Endothelial cell of umbilical vein (primary cell): ENCODE measurements around the gene DEPDC1B. TPM values are rescaled to one million over a fixed set of nuclear protein-coding genes. Genes with fewer than 3 reads are reported as not detected.

Experiments used
- BruUV-seq: library from RNA; stranded (reverse); fragments of 400-500 nt; replicated peaks from 2 replicates; lab custom pipeline; 2021; lab: Mats Ljungman, UMichigan
- CTCF ChIA-PET: fragments of 300-600, 350-600 bp; sonication (Branson Sonifier 250); formaldehyde crosslinking; loops from one replicate; lab custom pipeline; 2021; ENCODE audit warnings: antibody characterized with exemption, inconsistent platforms; lab: Charles Lee
- POLR2A ChIA-PET: fragments of 300-600, 350-600 bp; sonication (Branson Sonifier 250); formaldehyde crosslinking; loops from one replicate; lab custom pipeline; 2021; ENCODE audit warnings: antibody characterized with exemption, inconsistent platforms; lab: Charles Lee
- DNase-seq: peaks from one replicate; pipeline ENCODE4 v3.0.0-alpha.2; 2011; ENCODE audit warnings: low read depth, low spot score
- FAIRE-seq: peaks from 2 replicates; lab custom pipeline; 2011; peaks lifted over from hg19 to GRCh38; lab: Jason Lieb, UNC
- H2AFZ ChIP-seq: 2 replicates; pipeline ENCODE4 v1.6.0; 2012; ENCODE audit warnings: low read depth, low read length, control low read depth, inconsistent platforms
- H3K27ac ChIP-seq: 2 replicates; pipeline ENCODE4 v1.5.1; 2011; ENCODE audit warnings: low read depth, mild to moderate bottlenecking, control low read depth, low read length, moderate library complexity; ENCODE audit not compliant: insufficient read depth
- H3K27me3 ChIP-seq, 2 experiments: 2 replicates each; pipeline versions ENCODE4 v1.6.0 to v1.6.1; 2011; ENCODE audit warnings: low read length in 2 of 2, mixed read lengths in 1 of 2; ENCODE audit not compliant: control insufficient read depth in 2 of 2, insufficient read depth in 2 of 2
- H3K36me3 ChIP-seq, 2 experiments: 2 replicates in 1 of 2; 3 replicates in 1 of 2; pipeline ENCODE4 v1.5.1; 2011; ENCODE audit warnings: low read length in 2 of 2, mild to moderate bottlenecking in 1 of 2, moderate library complexity in 1 of 2; ENCODE audit not compliant: control insufficient read depth in 2 of 2, insufficient read depth in 2 of 2; ENCODE audit errors: extremely low read depth in 1 of 2
- H3K4me1 ChIP-seq: 3 replicates; pipeline ENCODE4 v1.5.1; 2011; ENCODE audit warnings: mild to moderate bottlenecking, low read length; ENCODE audit not compliant: control insufficient read depth, insufficient read depth; ENCODE audit errors: extremely low read depth
- H3K4me2 ChIP-seq: 2 replicates; pipeline ENCODE4 v1.6.1; 2011; ENCODE audit warnings: low read length, control low read depth, mixed read lengths; ENCODE audit not compliant: insufficient read depth
- H3K4me3 ChIP-seq, 3 experiments: fragments of 200-600 bp in 1 of 3; sonication (generic), shearing (Covaris generic) in 1 of 3; replicated peaks in 1 of 3; 2 replicates each; pipeline ENCODE4 v1.5.1; 2011 to 2016; ENCODE audit warnings: control low read depth in 3 of 3, low read length in 3 of 3, mild to moderate bottlenecking in 2 of 3, inconsistent platforms in 1 of 3, low read depth in 1 of 3, moderate library complexity in 1 of 3; ENCODE audit not compliant: insufficient read depth in 1 of 3
- H3K79me2 ChIP-seq: 2 replicates; pipeline ENCODE4 v1.6.0; 2012; ENCODE audit warnings: low read length, inconsistent platforms; ENCODE audit not compliant: control insufficient read depth, insufficient read depth
- H3K9ac ChIP-seq: replicated peaks from 2 replicates; pipeline ENCODE3; 2011; ENCODE audit warnings: low read length, control low read depth; ENCODE audit not compliant: insufficient read depth; ENCODE audit errors: extremely low read depth
- H3K9me1 ChIP-seq: replicated peaks from 3 replicates; pipeline ENCODE4 v1.6.0; 2011; ENCODE audit warnings: mild to moderate bottlenecking, low read length; ENCODE audit not compliant: control insufficient read depth, insufficient read depth; ENCODE audit errors: extremely low read depth
- H3K9me3 ChIP-seq: replicated peaks from 2 replicates; pipeline ENCODE4 v1.5.1; 2012; ENCODE audit warnings: low read length, inconsistent platforms; ENCODE audit not compliant: control insufficient read depth, insufficient read depth
- H4K20me1 ChIP-seq: replicated peaks from 2 replicates; pipeline ENCODE3; 2011; ENCODE audit warnings: mild to moderate bottlenecking, low read length; ENCODE audit not compliant: control insufficient read depth, insufficient read depth; ENCODE audit errors: extremely low read depth
- EZH2 ChIP-seq: IDR thresholded peaks from 2 replicates; pipeline ENCODE4 v1.6.1; 2012; ENCODE audit warnings: borderline replicate concordance, low read depth, mild to moderate bottlenecking, moderate library complexity, low read length, inconsistent platforms; ENCODE audit not compliant: severe bottlenecking
- FOS ChIP-seq: IDR thresholded peaks from 2 replicates; pipeline ENCODE4 v1.6.1; 2011; ENCODE audit warnings: mild to moderate bottlenecking, low read length, moderate library complexity, borderline replicate concordance; ENCODE audit not compliant: insufficient read depth
- GATA2 ChIP-seq: IDR thresholded peaks from 2 replicates; pipeline ENCODE4 v1.7.0; 2011; ENCODE audit warnings: low read depth, mild to moderate bottlenecking, moderate library complexity, mixed read lengths, low read length; ENCODE audit not compliant: insufficient read length, insufficient read depth
- JUN ChIP-seq: IDR thresholded peaks from 2 replicates; pipeline ENCODE4 v1.6.1; 2011; ENCODE audit warnings: borderline replicate concordance, low read depth; ENCODE audit not compliant: insufficient read length, insufficient read depth
- MYC ChIP-seq: IDR thresholded peaks from one replicate; pipeline ENCODE4 v1.6.1; 2011; ENCODE audit warnings: mild to moderate bottlenecking, low read depth, low read length
- POLR2A ChIP-seq: IDR thresholded peaks from 2 replicates; pipeline ENCODE4 v1.6.1; 2012; ENCODE audit warnings: low read depth, mild to moderate bottlenecking, control low read depth, low read length
- POLR2AphosphoS5 ChIP-seq: IDR thresholded peaks from 2 replicates; pipeline ENCODE4 v1.6.1; 2012; ENCODE audit warnings: low read depth, mild to moderate bottlenecking, control low read depth, low read length, moderate library complexity; ENCODE audit not compliant: insufficient read depth
- dilution Hi-C: fragments of 300-500 bp; cut with MboI; formaldehyde crosslinking; loops from one replicate; pipeline ENCODE4 v1.15.0; 2019; ENCODE audit warnings: low sequenced_read_pairs; ENCODE audit not compliant: extremely low pct_ligation_motif_present
- intact Hi-C: fragments of 100-400 bp; cut with micrococcal nuclease; formaldehyde crosslinking; loops from one replicate; pipeline ENCODE4 v1.10.0; 2022
- polyA plus RNA-seq, 4 experiments: library from polyadenylated mRNA; depleted of rRNA in 3 of 4; stranded (reverse) in 3 of 4; unstranded in 1 of 4; fragments of >200 nt; gene quantifications; 2 replicates each; pipeline versions ENCODE4 v1.2.1 to v1.2.3, GENCODE V29; 2011 to 2012; ENCODE audit warnings: missing spikeins in 1 of 4
- total RNA-seq: library from RNA; stranded (reverse); gene quantifications from 2 replicates; pipeline ENCODE4 v1.2.3, GENCODE V29; 2021
- TF ChIP-seq, protein P1 (sequence below), 2 donors: IDR thresholded peaks; 1 replicate in 1 of 2; 2 replicates in 1 of 2; pipeline ENCODE4 v1.5.1; 2011; ENCODE audit warnings: low read length in 2 of 2, mild to moderate bottlenecking in 2 of 2, moderate library complexity in 2 of 2, control low read depth in 1 of 2, inconsistent platforms in 1 of 2, low read depth in 1 of 2; ENCODE audit not compliant: insufficient read depth in 1 of 2; ENCODE audit errors: extremely low read depth in 1 of 2
- TF ChIP-seq, protein P2 (sequence below): IDR thresholded peaks from 2 replicates; pipeline ENCODE4 v1.6.1; 2011; ENCODE audit not compliant: insufficient read depth, insufficient read length

DEPDC1B gene
- total and polyA plus RNA-seq, 2 donors (not counting 3 experiments of a cell fraction or from before 2014, with no cell fraction given): 6.7 to 18.7 TPM

DNA sequence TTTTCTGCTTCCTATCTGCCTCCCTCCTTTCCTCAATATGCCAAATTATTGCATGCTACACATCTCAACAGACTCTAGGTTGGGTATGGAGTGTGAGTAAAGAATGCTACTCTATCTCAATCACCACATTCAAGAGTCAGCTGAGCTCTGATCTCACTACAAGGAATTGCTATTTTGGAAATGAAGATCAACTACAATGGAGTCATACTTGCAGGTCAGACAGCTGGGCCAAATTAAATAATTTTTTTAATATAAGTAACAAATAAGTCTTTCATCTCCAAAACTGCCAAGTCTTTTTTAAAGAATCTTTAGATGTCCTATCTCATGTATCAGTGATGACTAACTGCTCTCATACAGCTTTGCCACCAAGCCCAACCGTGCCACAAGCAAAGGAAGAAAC, 64.0 kb downstream of the DEPDC1B start:
- TF ChIP-seq EZH2: no peak
- no peak for TF ChIP-seq POLR2A
- CTCF ChIA-PET: interaction anchor here (1.2 to 3.0 kb wide), 2 partner anchors 9 to 14 kb away, joined by 3 to 15 read pairs; no protein-coding TSS in a partner anchor

DNA sequence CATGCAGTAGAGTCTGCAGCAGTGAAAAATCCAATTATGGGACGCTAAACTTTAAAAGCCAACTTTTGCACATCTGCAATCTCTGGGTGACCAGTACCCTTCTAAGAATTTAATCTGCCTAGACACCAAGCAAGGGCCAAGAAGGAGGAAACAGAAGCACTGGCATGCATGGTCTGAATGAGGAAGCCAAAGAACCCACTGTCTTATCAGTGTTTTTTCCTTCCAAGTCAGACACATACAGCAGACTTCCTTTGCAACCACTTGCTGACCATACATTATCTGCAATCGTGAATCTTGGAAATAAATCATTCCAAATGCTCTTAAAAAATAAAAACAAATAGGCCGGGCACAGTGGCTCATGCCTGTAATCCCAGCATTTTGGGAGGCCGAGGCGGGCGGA, 65.9 kb downstream of the DEPDC1B start:
- Histone ChIP-seq H3K9me1 (no peaks in the 10 kb centered on the region), H4K20me1 (no peaks in the 10 kb centered on the region), H3K27ac (no peak overlapping the region), H3K4me2 (no peak overlapping the region), H3K9ac (no peak overlapping the region), H3K4me3 (no peak overlapping the region), H3K79me2 (no peaks in the 10 kb centered on the region), H2AFZ (no peak overlapping the region), H3K9me3 (no peaks in the 10 kb centered on the region), H3K36me3 (no peaks in the 10 kb centered on the region), H3K4me1 (no peaks in the 10 kb centered on the region), H3K27me3 (no peaks in the 10 kb centered on the region)
- peak; percentile 78 for FAIRE-seq
- intact Hi-C loops (no loop called here), dilution Hi-C loops (no loop called here)
- TF ChIP-seq GATA2 (no peak), EZH2 (no peak), POLR2AphosphoS5 (no peak), POLR2A (no peak), MYC (no peak), JUN (no peak), FOS (no peak)
- TF ChIP-seq, protein P1, sequence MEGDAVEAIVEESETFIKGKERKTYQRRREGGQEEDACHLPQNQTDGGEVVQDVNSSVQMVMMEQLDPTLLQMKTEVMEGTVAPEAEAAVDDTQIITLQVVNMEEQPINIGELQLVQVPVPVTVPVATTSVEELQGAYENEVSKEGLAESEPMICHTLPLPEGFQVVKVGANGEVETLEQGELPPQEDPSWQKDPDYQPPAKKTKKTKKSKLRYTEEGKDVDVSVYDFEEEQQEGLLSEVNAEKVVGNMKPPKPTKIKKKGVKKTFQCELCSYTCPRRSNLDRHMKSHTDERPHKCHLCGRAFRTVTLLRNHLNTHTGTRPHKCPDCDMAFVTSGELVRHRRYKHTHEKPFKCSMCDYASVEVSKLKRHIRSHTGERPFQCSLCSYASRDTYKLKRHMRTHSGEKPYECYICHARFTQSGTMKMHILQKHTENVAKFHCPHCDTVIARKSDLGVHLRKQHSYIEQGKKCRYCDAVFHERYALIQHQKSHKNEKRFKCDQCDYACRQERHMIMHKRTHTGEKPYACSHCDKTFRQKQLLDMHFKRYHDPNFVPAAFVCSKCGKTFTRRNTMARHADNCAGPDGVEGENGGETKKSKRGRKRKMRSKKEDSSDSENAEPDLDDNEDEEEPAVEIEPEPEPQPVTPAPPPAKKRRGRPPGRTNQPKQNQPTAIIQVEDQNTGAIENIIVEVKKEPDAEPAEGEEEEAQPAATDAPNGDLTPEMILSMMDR (IDR thresholded peaks at IDR 0.05; ENCODE audit: extremely low read depth in 1 of 2, insufficient read depth in 1 of 2, low read depth in 1 of 2, low read length in 2 of 2): no peak
- TF ChIP-seq, protein P2, sequence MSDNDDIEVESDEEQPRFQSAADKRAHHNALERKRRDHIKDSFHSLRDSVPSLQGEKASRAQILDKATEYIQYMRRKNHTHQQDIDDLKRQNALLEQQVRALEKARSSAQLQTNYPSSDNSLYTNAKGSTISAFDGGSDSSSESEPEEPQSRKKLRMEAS: no peak
- BruUV-seq: no TSS peak
- ChIA-PET POLR2A (no interaction called here), CTCF (interaction anchor here (1.9 to 3.0 kb wide), 2 partner anchors 15 to 35 kb away, joined by 8 to 15 read pairs; no protein-coding TSS in a partner anchor)
- DNase-seq: peak; percentile 54

More for the DNA sequence above, 64.0 kb downstream of the DEPDC1B start:
- no peak overlapping the region for H3K4me2 ChIP-seq
- dilution Hi-C loops (no loop called here), intact Hi-C loops (no loop called here)
- no peaks in the 10 kb centered on the region for H3K79me2 ChIP-seq
- no peaks in the 10 kb centered on the region for H3K36me3 ChIP-seq
- POLR2A ChIA-PET: no interaction called here
- no peak overlapping the region for H3K9ac ChIP-seq
- H2AFZ ChIP-seq: no peak overlapping the region
- no peaks in the 10 kb centered on the region for H3K9me3 ChIP-seq
- no peak overlapping the region for H3K27ac ChIP-seq
- H3K9me1 ChIP-seq: no peaks in the 10 kb centered on the region
- FAIRE-seq: no peak
- no peaks in the 10 kb centered on the region for H3K27me3 ChIP-seq
- H3K4me1 ChIP-seq: no peaks in the 10 kb centered on the region
- H4K20me1 ChIP-seq: no peaks in the 10 kb centered on the region
- no peak for DNase-seq
- BruUV-seq: no TSS peak
- no peak overlapping the region for H3K4me3 ChIP-seq
